ENCODE data around the gene PRKG1. TPM values are rescaled to one million over a fixed set of nuclear protein-coding genes. Genes with fewer than 3 reads are reported as not detected.

The PRKG1 gene
- total RNA-seq, 1 experiment from 2014 or later: 10.4 TPM

GRCh38 chr10:51183783-51184182 lies 109.5 kb downstream of the PRKG1 start:
- Histone ChIP-seq H3K23ac (ENCODE audit: insufficient read length, low read depth, low read length) (no peak overlapping the region), H4K91ac (ENCODE audit: insufficient read length, low read depth, low read length) (no peak overlapping the region), H2AFZ (ENCODE audit: low read length) (no peak overlapping the region), H2BK120ac (ENCODE audit: low read depth, low read length, poor library complexity, severe bottlenecking) (no peak overlapping the region), H3K18ac (ENCODE audit: insufficient read length, low read depth, low read length) (no peak overlapping the region), H4K20me1 (ENCODE audit: control insufficient read depth, insufficient read depth, insufficient read length) (no peaks in the 10 kb centered on the region), H3K4me1 (ENCODE audit: insufficient read depth, low read length) (no peaks in the 10 kb centered on the region; the same call in 1 of the 2 replicates), H2AK5ac (ENCODE audit: insufficient read length, low read length) (no peak overlapping the region), H2BK5ac (ENCODE audit: insufficient read length, low read length) (no peak overlapping the region), H3K79me2 (ENCODE audit: insufficient read depth, low read length) (no peaks in the 10 kb centered on the region), H3K9me3 (ENCODE audit: control insufficient read depth, low read depth, low read length) (no peaks in the 10 kb centered on the region), H3T11ph (ENCODE audit: low read length) (no peak overlapping the region), H3K14ac (ENCODE audit: insufficient read depth, low read length) (no peak overlapping the region), H4K8ac (replicated peaks; ENCODE audit: insufficient read length, low read depth, low read length) (no peak overlapping the region), H3K9ac (ENCODE audit: extremely low read depth, insufficient read length, low read length) (no peak overlapping the region), H4K5ac (ENCODE audit: insufficient read length, low read depth, low read length) (no peak overlapping the region), H3K79me1 (ENCODE audit: insufficient read depth, low read depth, low read length, poor library complexity, severe bottlenecking) (no peaks in the 10 kb centered on the region), H2BK12ac (ENCODE audit: insufficient read length, low read depth, low read length) (no peak overlapping the region), H3K4ac (ENCODE audit: low read depth, low read length) (no peak overlapping the region), H3K4me2 (ENCODE audit: insufficient read depth, insufficient read length, low read length) (no peak overlapping the region), H3K23me2 (ENCODE audit: insufficient read length, low read depth, low read length, poor library complexity, severe bottlenecking) (no peaks in the 10 kb centered on the region), H3K56ac (ENCODE audit: insufficient read length, low read depth, low read length) (no peak overlapping the region), H2BK15ac (ENCODE audit: low read depth, low read length) (no peak overlapping the region), H3K27ac (ENCODE audit: insufficient read length, low read depth, low read length) (no peak overlapping the region), H2BK20ac (ENCODE audit: low read depth, low read length, poor library complexity, severe bottlenecking) (no peak overlapping the region), H3K27me3 (ENCODE audit: insufficient read depth, low read length) (no peaks in the 10 kb centered on the region)
- no peak for DNase-seq
- Mint-ChIP-seq H3K9me3 (no peaks in the 10 kb centered on the region), H3K27me3 (ENCODE audit: low read depth) (no peaks in the 10 kb centered on the region), H3K4me1 (no peaks in the 10 kb centered on the region), H3K27ac (no peak overlapping the region; a peak in 1 of 7 replicates), H3K36me3 (ENCODE audit: insufficient read depth in 1 of 3, low read depth in 3 of 3) (no peaks in the 10 kb centered on the region), H3K4me3 (no peak overlapping the region)
- TF ChIP-seq CTCF (conservative IDR thresholded peaks at IDR 0.05): no peak

Data from H9 (cell line).